KOPT-K1 (cell line): ENCODE results near the gene KIF26B.

Source experiments
- H3K27ac ChIP-seq: fragments of 200-600 bp; sonication (generic); 2 replicates; pipeline ENCODE4 v1.5.1; 2016; ENCODE audit warnings: antibody characterized with exemption, mild to moderate bottlenecking, low read depth, low read length; ENCODE audit not compliant: poor library complexity, severe bottlenecking
- H3K36me3 ChIP-seq: fragments of 200-600 bp; sonication (generic); 2 replicates; pipeline ENCODE4 v1.5.1; 2017; ENCODE audit warnings: antibody characterized with exemption, mild to moderate bottlenecking, low read length, moderate library complexity; ENCODE audit not compliant: insufficient read depth
- H3K9me3 ChIP-seq: fragments of 200-600 bp; sonication (generic); 2 replicates; pipeline ENCODE4 v1.5.1; 2017; ENCODE audit warnings: antibody characterized with exemption, low read length, mild to moderate bottlenecking; ENCODE audit not compliant: insufficient read depth, poor library complexity, severe bottlenecking

Gene KIF26B

GRCh38 chr1:245375789-245376460 lies 221.1 kb downstream of the KIF26B start:
- Histone ChIP-seq H3K36me3 (no peaks in the 10 kb centered on the region), H3K9me3 (no peaks in the 10 kb centered on the region), H3K27ac (no peak overlapping the region)

DNA sequence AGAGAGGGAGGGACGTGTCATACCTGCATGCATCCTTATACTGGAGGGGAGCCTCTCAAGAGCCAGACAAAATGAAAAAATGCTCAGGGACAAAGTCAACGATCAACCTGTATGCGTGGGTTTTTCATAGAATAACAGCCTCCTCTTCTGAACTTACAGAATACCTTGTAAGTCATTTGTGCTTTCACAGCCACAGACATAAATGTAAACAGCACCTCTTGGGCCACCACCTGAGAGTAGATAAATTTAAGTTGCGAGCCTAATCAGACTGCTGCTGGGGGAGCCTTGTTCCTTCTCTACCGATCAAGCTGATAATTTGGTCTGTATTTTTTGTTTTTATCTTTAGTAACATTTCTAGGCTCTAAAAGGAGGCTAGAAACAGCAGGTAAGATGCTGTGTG lies 223.1 kb downstream of the KIF26B start:
- H3K36me3 ChIP-seq, result no peaks in the 10 kb centered on the region
- no peaks in the 10 kb centered on the region for H3K9me3 ChIP-seq
- H3K27ac ChIP-seq, result peak overlapping the region; percentile 64

GRCh38 chr1:245378311-245378722 lies 223.5 kb downstream of the KIF26B start:
- Histone ChIP-seq H3K27ac (peak overlapping the region; percentile 70), H3K9me3 (no peaks in the 10 kb centered on the region)

GRCh38 chr1:245378745-245379144 lies 224.0 kb downstream of the KIF26B start:
- no peaks in the 10 kb centered on the region for H3K36me3 ChIP-seq
- no peaks in the 10 kb centered on the region for H3K9me3 ChIP-seq
- H3K27ac ChIP-seq, result peak overlapping the region; percentile 70

More at GRCh38 chr1:245378311-245378722, 223.5 kb downstream of the KIF26B start:
- H3K36me3 ChIP-seq, result no peaks in the 10 kb centered on the region

DNA sequence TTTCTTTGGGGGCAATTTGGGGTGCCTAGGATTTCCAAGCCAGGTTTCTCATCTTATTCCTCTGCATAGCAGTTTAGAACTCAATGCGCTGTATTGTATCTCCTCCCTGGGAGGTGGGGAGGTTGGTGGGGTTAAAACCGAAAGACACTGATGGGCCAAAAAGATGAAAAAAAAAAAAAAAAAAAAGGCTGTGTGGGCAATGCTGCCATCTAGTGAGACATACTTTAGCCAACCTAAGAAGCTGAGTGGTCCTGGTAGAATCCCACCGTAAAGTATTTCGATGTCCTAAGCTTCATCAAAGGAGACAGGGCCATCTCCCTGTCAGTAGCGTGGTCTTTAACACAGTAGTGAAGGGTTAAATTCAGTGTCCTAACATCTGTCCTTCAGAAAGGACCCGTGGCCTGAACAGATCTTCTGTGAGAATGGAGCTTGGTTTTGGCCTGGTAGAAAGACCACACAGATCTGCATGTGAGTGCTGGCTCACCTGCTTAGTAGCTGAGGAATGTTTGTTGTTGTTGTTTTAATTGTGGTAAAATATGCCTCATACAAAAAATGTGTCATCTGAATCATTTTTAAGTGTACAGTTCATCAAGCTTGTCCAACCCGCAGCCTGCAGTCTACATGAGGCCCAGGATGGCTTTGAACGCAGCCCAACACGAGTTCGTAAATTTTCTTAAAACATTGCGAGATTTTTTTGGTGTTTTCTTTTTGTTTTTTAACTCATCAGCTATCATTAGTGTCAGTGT lies 226.2 kb downstream of the KIF26B start:
- no peak overlapping the region for H3K27ac ChIP-seq
- H3K36me3 ChIP-seq, result no peaks in the 10 kb centered on the region
- no peaks in the 10 kb centered on the region for H3K9me3 ChIP-seq

GRCh38 chr1:245382981-245383380 lies 228.2 kb downstream of the KIF26B start:
- no peaks in the 10 kb centered on the region for H3K9me3 ChIP-seq
- H3K27ac ChIP-seq, result no peak overlapping the region
- no peaks in the 10 kb centered on the region for H3K36me3 ChIP-seq

DNA sequence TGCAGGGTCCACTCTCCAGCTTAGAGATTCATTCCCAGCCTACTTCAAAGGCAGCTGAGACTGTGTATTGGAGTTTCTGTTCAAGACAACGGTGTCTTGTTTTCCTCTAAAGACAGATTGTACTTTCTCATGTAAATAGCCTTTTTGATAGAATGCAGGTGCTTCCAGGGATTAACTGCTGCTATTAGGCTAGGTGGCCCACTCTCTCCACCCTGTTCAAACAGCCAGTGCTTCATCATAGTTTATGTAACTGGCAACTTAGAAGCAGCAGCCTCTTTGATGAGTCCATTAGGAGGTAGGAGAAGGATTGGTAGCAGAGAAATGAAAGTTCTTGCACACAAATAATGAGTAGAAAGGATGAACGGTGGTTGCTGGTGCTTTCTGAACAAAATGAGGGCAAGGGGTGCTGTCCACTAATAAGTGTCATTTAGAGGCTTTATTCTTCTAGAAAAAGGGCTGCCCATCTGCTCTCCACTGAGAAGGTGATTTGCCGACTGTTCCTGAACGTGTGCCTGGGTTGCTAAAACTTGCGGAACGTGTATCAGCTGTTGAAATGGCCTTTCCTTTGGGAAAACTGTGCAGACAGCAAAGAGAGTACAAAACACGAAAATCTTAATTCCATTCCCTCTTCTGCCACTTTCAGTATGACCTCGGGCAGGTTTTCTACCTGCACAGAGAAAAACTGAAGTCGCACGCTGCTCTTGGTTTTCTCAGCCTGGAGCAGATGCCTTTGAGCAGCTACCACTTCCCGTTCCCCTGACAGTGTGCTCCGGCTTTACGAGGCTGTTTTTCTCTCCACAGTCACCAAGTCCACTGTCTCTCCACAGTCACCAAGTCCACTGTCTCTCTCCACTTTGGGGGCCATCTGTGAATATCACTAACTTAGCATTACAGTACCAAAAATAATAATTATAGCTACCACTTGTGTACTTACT lies 228.9 kb downstream of the KIF26B start:
- H3K27ac ChIP-seq, result no peak overlapping the region
- H3K9me3 ChIP-seq, result no peaks in the 10 kb centered on the region
- no peaks in the 10 kb centered on the region for H3K36me3 ChIP-seq

- Histone ChIP-seq H3K27ac (no peak overlapping the region), H3K9me3 (no peaks in the 10 kb centered on the region), H3K36me3 (no peaks in the 10 kb centered on the region)
Measured at GRCh38 chr1:245386297-245386971, 231.6 kb downstream of the KIF26B start.

- no peak overlapping the region for H3K27ac ChIP-seq
Measured at GRCh38 chr1:245388687-245389086, 233.9 kb downstream of the KIF26B start.

GRCh38 chr1:245389873-245390272 lies 235.1 kb downstream of the KIF26B start:
- Histone ChIP-seq H3K27ac (no peak overlapping the region), H3K36me3 (no peaks in the 10 kb centered on the region), H3K9me3 (no peaks in the 10 kb centered on the region)

More at GRCh38 chr1:245388687-245389086, 233.9 kb downstream of the KIF26B start:
- Histone ChIP-seq H3K9me3 (no peaks in the 10 kb centered on the region), H3K36me3 (no peaks in the 10 kb centered on the region)

- H3K27ac ChIP-seq, result no peak overlapping the region
- H3K36me3 ChIP-seq, result no peaks in the 10 kb centered on the region
- H3K9me3 ChIP-seq, result no peaks in the 10 kb centered on the region
Measured at GRCh38 chr1:245390975-245391374, 236.2 kb downstream of the KIF26B start.

- H3K27ac ChIP-seq, result peak overlapping the region; percentile 29
- no peaks in the 10 kb centered on the region for H3K36me3 ChIP-seq
- no peaks in the 10 kb centered on the region for H3K9me3 ChIP-seq
Measured at GRCh38 chr1:245393694-245394093, 238.9 kb downstream of the KIF26B start.

DNA sequence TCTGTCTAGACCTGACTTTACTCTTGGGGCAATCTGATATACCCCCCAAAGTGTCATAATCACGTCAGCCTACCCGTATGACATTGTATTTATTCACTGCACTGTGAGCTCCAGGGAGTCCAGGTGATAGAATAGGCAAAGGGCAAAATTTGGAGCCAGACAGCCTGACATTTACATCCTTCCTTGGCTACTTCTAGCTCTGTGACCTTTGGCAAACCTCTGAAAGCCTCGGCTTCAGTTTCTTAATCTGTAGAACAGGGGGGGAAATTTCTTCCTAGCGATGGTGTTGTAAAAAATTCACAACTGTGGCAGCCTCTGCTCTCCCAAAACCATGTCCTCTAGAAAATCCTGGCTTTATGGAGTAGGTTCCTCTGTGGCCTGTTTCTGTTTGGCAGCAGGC lies 240.9 kb downstream of the KIF26B start:
- no peaks in the 10 kb centered on the region for H3K36me3 ChIP-seq
- no peaks in the 10 kb centered on the region for H3K9me3 ChIP-seq
- no peak overlapping the region for H3K27ac ChIP-seq

- Histone ChIP-seq H3K9me3 (no peaks in the 10 kb centered on the region), H3K36me3 (no peaks in the 10 kb centered on the region), H3K27ac (no peak overlapping the region)
Measured at GRCh38 chr1:245396615-245397014, 241.8 kb downstream of the KIF26B start.
